ENCODE data around the gene TRAPPC2L.

TRAPPC2L gene

DNA sequence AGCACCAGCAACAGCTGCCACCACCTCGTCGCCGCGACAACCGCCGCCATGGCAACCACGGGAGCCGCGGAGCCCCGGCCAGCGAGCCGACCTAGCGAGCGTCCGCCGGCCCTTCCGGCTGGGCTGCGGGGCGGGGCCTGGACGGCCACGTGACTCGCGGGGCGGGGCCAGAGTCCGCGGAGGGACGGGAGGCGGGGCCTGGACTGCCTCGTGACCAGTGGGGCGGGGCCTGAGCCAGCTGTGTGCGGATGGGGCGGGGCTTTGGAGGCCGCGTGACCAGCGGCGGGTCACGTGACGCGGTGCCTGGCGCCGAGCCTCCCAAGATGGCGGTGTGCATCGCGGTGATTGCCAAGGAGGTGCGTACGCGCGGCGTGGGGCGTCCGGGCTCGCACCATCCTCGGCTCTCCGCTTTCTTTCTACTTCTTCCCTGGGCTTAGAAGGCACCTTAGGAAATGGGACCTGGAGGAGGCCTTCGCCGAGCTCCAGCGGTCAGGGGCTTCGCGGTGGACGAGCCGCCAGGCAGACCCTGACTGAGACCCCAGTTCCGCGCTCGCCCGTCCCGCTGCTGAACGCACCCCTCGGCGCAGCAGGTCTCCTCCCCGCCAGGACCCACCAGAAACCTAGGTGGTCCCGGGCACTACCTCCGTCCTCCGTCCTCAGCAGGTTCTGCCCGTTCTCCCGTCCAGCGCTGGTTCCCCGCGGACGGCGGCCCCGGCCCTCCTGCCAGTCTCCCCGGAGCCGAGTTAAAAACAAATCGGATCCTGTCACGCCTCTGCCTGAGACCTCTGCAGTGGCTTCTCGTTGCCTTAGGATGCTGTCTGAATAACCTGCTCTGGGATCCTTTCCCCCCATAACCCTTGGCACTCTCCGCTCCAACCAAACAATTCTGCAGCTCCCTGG, at the start of gene TRAPPC2L, which contains the start of gene GALNS:
TRAPPC2L (plus strand) TSS at position 300 of the 900 bp plus-strand sequence; CDS start at position 324, 24 bp downstream.
GALNS (minus strand) TSS at position 120 of the 900 bp plus-strand sequence; CDS start at position 50, 70 bp downstream.
- peak; percentile 99 to 100 (median 99) for DNase-seq (ENCODE audit: low read depth in 4 of 4, low spot score in 1 of 4)

DNA sequence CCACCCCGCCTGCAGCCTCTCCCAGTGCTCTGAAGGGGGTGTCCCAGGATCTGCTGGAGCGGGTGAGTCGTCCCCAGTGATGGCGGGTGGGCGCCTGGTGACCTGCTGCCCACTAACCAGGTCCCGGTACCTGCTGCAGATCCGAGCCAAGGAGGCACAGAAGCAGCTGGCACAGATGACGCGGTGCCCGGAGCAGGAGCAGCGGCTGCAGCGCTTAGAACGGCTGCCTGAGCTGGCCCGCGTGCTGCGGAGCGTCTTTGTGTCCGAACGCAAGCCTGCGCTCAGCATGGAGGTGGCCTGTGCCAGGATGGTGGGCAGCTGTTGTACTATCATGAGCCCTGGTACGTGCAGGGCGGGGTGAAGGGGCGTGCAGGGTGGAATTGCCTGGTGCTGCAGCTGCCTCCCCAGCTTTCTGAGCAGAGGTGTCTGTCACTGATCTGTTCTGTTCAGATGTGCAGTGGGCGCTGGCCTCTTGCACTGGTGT, 49.7 kb upstream of the TRAPPC2L start:
- DNase-seq (ENCODE audit: low read depth in 4 of 4, low spot score in 1 of 4), result no peak

- DNase-seq (ENCODE audit: low read depth in 4 of 4, low spot score in 1 of 4), result no peak
These were observed 49.1 kb upstream of the TRAPPC2L start for GRCh38 chr16:88807626-88808453.

- no peak for DNase-seq (ENCODE audit: low read depth in 4 of 4, low spot score in 1 of 4)
These were observed 47.8 kb upstream of the TRAPPC2L start for GRCh38 chr16:88809068-88809675.

DNA sequence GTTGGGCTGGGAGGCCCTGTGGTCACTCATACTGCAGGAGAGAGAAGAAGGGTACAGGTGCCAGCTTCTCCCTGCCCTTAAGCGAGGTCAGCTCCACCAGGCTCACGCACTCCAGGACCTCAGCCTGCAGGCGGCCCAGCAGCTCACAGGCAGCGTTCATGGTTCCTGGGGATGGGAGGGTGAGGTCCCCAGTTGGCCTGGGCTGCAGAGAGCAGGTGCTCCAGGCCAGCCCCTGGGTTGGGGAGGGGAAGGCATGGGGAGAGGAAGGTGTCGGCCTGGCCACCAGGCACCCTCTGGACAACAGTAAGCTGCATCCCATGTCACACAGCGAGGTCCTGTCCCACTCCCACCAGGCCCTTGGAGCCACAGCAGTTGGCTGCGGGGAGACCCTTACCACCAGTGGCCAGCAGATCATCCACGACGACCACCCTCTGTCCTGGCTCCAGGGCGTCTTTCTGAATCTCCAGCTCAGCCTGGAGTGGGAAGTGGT, 47.2 kb upstream of the TRAPPC2L start:
- no peak for DNase-seq (ENCODE audit: low read depth in 4 of 4, low spot score in 1 of 4)

- DNase-seq (ENCODE audit: low read depth in 4 of 4, low spot score in 1 of 4), result no peak
These were observed 46.6 kb upstream of the TRAPPC2L start for GRCh38 chr16:88810166-88810911.

- peak in 2 of 4 experiments; percentile 33 to 58 for DNase-seq (ENCODE audit: low read depth in 4 of 4, low spot score in 1 of 4)
These were observed 45.8 kb upstream of the TRAPPC2L start for GRCh38 chr16:88810912-88811768.

GRCh38 chr16:88811769-88812512, 45.0 kb upstream of the TRAPPC2L start, which contains the start of gene APRT:
APRT (minus strand) TSS chr16:88811928; CDS start chr16:88811899, 29 bp downstream.
- DNase-seq (ENCODE audit: low read depth in 4 of 4, low spot score in 1 of 4), result peak; percentile 93 to 98 (median 94)

GRCh38 chr16:88812513-88813268, 44.2 kb upstream of the TRAPPC2L start:
- no peak for DNase-seq (ENCODE audit: low read depth in 4 of 4, low spot score in 1 of 4)

DNA sequence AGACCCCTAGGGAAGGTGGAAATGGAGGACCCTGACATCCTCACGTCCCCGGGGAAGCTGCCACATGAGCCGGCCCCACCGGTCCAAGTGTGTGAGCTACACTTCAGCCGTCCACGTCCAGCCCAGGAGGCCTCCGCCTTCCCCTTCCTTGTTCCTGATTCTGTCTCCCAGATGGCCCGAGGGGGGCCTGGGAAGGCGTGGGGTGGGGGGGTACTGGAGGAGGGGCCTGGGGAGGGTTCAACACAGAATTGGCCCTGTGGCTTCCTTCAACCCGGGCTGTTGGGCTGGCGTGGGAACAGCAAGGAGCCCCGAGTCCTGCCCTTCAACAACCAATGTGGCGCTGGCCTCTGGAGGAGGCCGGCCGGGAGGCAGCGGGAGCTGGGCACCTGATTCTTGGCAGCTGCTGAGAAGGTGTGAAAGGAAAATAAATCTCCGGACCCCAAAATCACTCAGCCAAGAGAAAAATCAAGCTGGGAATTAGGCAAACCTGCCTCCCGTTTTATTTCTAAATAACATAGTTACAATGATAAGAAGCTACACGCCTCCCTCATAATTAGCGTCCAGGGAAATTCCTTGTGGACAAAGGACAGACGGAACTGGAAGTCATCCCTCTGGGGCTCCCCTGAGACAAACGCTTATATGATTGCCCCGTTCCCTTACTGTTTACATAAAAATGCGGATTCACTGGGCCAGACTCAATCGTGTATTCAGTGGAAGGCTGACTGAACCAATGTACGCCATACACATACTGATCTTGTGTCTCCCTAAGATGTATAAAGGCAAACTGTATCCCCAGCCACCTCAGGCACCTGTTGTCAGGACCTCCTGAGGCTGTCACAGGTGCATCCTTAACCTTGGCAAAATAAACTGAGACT, 43.4 kb upstream of the TRAPPC2L start:
- DNase-seq (ENCODE audit: low read depth in 4 of 4, low spot score in 1 of 4), result no peak

DNA sequence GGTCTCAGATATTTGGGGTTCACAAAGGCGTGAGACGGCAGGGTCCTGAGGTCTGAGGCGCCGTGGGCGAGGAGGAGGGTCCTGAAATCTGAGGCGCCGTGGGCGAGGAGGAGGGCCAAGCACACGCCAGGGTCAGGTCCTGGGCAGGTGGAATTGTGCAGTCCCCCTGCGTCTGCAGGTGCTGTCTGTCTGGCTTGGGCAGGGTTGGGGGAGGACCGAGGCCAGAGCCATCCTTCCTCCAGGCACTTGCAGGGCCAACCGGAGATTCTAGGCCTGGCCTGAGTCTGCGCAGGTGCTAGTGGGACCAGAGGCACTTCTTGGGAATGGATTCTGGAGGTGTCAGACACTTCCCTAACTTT, 42.8 kb upstream of the TRAPPC2L start:
- DNase-seq (ENCODE audit: low read depth in 4 of 4, low spot score in 1 of 4), result no peak

GRCh38 chr16:88815227-88815626, 41.7 kb upstream of the TRAPPC2L start:
- DNase-seq (ENCODE audit: low read depth in 4 of 4, low spot score in 1 of 4), result no peak

GRCh38 chr16:88815901-88816589, 40.9 kb upstream of the TRAPPC2L start:
- DNase-seq (ENCODE audit: low read depth in 4 of 4, low spot score in 1 of 4), result no peak

DNA sequence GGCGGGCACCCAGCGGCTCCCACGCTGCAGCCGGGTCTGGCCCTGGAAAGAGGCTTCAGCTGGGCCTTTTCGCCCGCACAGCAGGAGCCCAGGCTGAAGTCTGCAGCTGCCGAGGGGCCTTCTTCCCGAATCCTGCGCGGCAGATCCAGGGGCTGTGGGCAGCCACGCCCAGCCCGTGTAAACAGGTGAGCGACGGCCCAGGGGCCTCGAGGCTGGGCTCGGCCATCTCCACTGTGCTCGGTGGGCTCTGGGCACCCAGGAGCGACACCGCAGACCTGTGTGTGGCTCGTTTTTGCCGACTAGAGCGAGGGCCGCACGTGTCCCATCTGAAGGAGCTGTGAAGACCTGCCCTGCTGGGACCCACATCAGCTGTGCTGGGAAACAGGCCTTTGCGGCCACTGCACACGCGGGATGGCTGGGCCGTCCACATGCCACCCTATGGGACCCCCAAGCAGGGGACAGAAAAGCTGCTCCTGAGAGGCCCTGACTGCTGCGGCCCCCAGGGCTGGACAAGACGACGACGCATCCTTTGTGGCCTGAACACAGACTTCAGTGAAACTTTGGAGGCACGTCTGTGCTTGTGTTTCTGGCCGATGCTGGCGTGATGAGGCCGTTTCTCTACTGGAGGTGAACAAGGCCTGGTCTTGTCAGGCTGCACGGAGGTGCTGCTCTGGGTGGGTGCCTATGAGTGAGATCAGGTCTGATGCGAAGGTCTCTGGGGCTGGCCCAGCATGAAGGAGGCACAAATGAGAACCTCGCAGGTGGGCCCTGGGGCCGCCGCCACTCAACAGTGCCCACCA, 40.0 kb upstream of the TRAPPC2L start:
- no peak for DNase-seq (ENCODE audit: low read depth in 4 of 4, low spot score in 1 of 4)

DNA sequence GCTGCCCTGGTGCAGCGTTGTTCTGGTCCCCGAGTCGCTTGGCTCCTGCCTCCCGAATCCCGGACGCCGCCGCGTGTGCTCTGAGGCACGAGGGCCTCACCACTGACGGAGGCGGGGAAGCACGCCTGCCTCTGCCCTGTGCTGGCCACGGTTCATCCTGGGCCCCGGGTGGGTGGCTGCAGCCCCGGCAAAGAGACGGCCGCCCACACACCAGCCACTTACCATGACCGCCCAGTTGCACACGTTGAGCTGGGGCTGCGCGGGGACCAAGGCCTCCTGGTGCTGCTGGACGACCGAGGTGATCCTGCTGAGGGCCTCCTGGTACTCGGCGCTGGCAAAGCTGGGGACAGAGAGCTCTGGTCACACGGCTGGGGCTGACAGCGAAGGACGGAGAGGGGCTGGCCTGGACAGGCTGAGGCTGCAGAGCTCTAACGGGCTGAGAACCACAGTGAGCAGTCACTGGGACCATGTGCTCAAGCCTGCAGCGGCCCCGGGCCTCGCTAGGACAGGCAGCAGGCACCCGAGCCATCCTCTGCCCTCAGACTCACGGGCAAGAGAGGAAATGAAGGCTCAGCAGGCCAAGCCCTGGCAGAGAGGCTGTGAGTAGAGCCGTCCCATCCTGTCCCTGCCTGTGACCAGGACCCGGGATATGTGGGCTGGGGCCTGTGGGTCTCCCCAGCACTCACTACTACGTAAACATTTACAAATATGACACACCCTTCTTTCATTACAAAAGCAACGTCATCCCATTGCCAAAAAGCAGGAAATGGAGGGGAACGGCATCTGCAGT, 38.9 kb upstream of the TRAPPC2L start:
- DNase-seq (ENCODE audit: low read depth in 4 of 4, low spot score in 1 of 4), result no peak

All from stimulated activated CD4-positive, alpha-beta T cell treated with anti-CD3 and anti-CD28 coated beads, Interleukin-1b, Interleukin-23, amount 100 ng/mL, for 24 hours (primary cell).